Trophoblast cell (in vitro differentiated cells and primary cell): ENCODE measurements around the gene CCDC137.

Experiments
- DNase-seq, 2 donors: peaks; one replicate each; pipeline ENCODE4 v3.0.0-alpha.2; 2016
- H2AFZ ChIP-seq: 2 replicates; pipeline ENCODE4 v1.6.1; 2013; ENCODE audit warnings: low read length, moderate library complexity, mild to moderate bottlenecking; ENCODE audit not compliant: insufficient read depth, poor library complexity
- H2AK5ac ChIP-seq: 2 replicates; pipeline ENCODE4 v1.6.1; 2013; ENCODE audit warnings: mild to moderate bottlenecking, low read length
- H2BK120ac ChIP-seq: 2 replicates; pipeline ENCODE4 v1.6.1; 2013; ENCODE audit warnings: low read length, mild to moderate bottlenecking, moderate library complexity; ENCODE audit not compliant: insufficient read depth, poor library complexity
- H2BK12ac ChIP-seq: 2 replicates; pipeline ENCODE4 v1.6.1; 2013; ENCODE audit warnings: mild to moderate bottlenecking, low read length, moderate library complexity
- H2BK5ac ChIP-seq: 2 replicates; pipeline ENCODE4 v1.6.1; 2013; ENCODE audit warnings: low read length, low read depth, moderate library complexity, mild to moderate bottlenecking; ENCODE audit not compliant: poor library complexity
- H3K14ac ChIP-seq: 2 replicates; pipeline ENCODE4 v1.6.1; 2013; ENCODE audit warnings: mild to moderate bottlenecking, low read length
- H3K18ac ChIP-seq: 2 replicates; pipeline ENCODE4 v1.6.1; 2013; ENCODE audit warnings: mild to moderate bottlenecking, low read length
- H3K23ac ChIP-seq: 2 replicates; pipeline ENCODE4 v1.6.1; 2013; ENCODE audit warnings: low read length
- H3K27ac ChIP-seq: 2 replicates; pipeline ENCODE4 v1.5.1; 2013; ENCODE audit warnings: low read depth, mild to moderate bottlenecking, inconsistent platforms, low read length, moderate library complexity
- H3K27me3 ChIP-seq: 2 replicates; pipeline ENCODE4 v1.6.1; 2013; ENCODE audit warnings: inconsistent platforms, mild to moderate bottlenecking, low read length, moderate library complexity; ENCODE audit not compliant: insufficient read depth
- H3K36me3 ChIP-seq, 2 experiments: 1 replicate in 1 of 2; 2 replicates in 1 of 2; pipeline ENCODE4 v1.6.1; 2013; ENCODE audit warnings: low read length in 2 of 2, mild to moderate bottlenecking in 2 of 2, moderate library complexity in 1 of 2; ENCODE audit not compliant: insufficient read depth in 2 of 2, control insufficient read depth in 1 of 2
- H3K4ac ChIP-seq: 2 replicates; pipeline ENCODE4 v1.6.1; 2013; ENCODE audit warnings: low read depth, mild to moderate bottlenecking, low read length, moderate library complexity
- H3K4me1 ChIP-seq, 2 experiments: 1 replicate in 1 of 2; 2 replicates in 1 of 2; pipeline ENCODE4 v1.6.1; 2013; ENCODE audit warnings: low read length in 2 of 2, mild to moderate bottlenecking in 2 of 2, moderate library complexity in 1 of 2; ENCODE audit not compliant: insufficient read depth in 2 of 2, control insufficient read depth in 1 of 2
- H3K4me2 ChIP-seq: 2 replicates; pipeline ENCODE4 v1.6.1; 2013; ENCODE audit warnings: inconsistent platforms, mild to moderate bottlenecking, low read length, moderate library complexity
- H3K4me3 ChIP-seq: 2 replicates; pipeline ENCODE4 v1.5.1; 2013; ENCODE audit warnings: mild to moderate bottlenecking, low read depth, low read length, inconsistent platforms
- H3K79me1 ChIP-seq: one replicate; pipeline ENCODE4 v1.6.1; 2013; ENCODE audit warnings: low read length
- H3K79me2 ChIP-seq: 2 replicates; pipeline ENCODE4 v1.6.1; 2013; ENCODE audit warnings: low read length, mild to moderate bottlenecking; ENCODE audit not compliant: control insufficient read depth, insufficient read depth, poor library complexity
- H3K9ac ChIP-seq: 2 replicates; pipeline ENCODE4 v1.6.1; 2013; ENCODE audit warnings: mild to moderate bottlenecking, low read length
- H3K9me3 ChIP-seq: 2 replicates; pipeline ENCODE4 v1.6.1; 2013; ENCODE audit warnings: low read depth, mild to moderate bottlenecking, control low read depth, inconsistent platforms, low read length; ENCODE audit not compliant: insufficient read depth
- H4K12ac ChIP-seq: 2 replicates; pipeline ENCODE4 v1.6.1; 2013; ENCODE audit warnings: low read depth, mild to moderate bottlenecking, low read length, moderate library complexity
- H4K8ac ChIP-seq: 2 replicates; pipeline ENCODE4 v1.6.1; 2013; ENCODE audit warnings: low read depth, mild to moderate bottlenecking, low read length, moderate library complexity
- H4K91ac ChIP-seq: one replicate; pipeline ENCODE4 v1.6.1; 2013; ENCODE audit warnings: low read depth, mild to moderate bottlenecking, low read length, moderate library complexity
- WGBS: extraction: QIAGEN DNeasy Blood & Tissue Kit; methylation state at CpG from one replicate; pipeline ENCODE4 v1.1.7; 2013; ENCODE audit warnings: missing lambda C conversion rate; ENCODE audit not compliant: insufficient read length, insufficient coverage; ENCODE audit errors: extremely low coverage; 5-methylcytosine and 5-hydroxymethylcytosine counted together

The CCDC137 gene

DNA sequence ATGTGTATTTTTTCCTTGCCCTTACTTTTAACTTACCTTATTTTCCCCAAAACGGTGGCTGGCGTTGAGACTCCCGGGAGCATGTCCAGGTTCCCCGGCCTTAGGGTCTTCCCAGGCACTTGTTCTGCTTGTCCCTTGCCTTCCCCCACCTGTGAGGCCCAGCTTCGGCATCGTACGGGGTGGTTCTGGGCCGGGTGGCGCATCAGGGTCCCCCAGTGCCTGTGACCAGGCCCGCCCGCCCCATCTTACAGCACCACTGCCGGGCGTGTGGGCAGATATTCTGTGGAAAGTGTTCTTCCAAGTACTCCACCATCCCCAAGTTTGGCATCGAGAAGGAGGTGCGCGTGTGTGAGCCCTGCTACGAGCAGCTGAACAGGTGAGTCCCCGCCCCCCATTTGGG lies 24.7 kb downstream of the CCDC137 start:
- H3K9ac ChIP-seq, result no peak overlapping the region
- no peak overlapping the region for H4K12ac ChIP-seq
- peaks cover 96 to 99% of the 10 kb centered on the region in 2 experiments for H3K36me3 ChIP-seq
- no CpG with 5 or more reads among the region's 18 CpGs for WGBS
- no peak overlapping the region for H4K8ac ChIP-seq
- no peaks in the 10 kb centered on the region for H3K79me2 ChIP-seq
- no peak overlapping the region for H3K14ac ChIP-seq
- no peaks in the 10 kb centered on the region for H3K9me3 ChIP-seq
- H2BK12ac ChIP-seq, result no peak overlapping the region
- no peaks in the 10 kb centered on the region for H3K4me1 ChIP-seq
- DNase-seq, result no peak
- H3K27me3 ChIP-seq, result no peaks in the 10 kb centered on the region
- no peak overlapping the region for H4K91ac ChIP-seq
- H2BK120ac ChIP-seq, result no peak overlapping the region
- H2AK5ac ChIP-seq, result no peak overlapping the region
- no peak overlapping the region for H3K23ac ChIP-seq
- no peak overlapping the region for H3K4ac ChIP-seq
- H3K4me3 ChIP-seq, result no peak overlapping the region
- H3K27ac ChIP-seq, result no peak overlapping the region
- no peak overlapping the region for H2AFZ ChIP-seq
- no peak overlapping the region for H3K18ac ChIP-seq
- no peak overlapping the region for H3K4me2 ChIP-seq
- H2BK5ac ChIP-seq, result no peak overlapping the region
- no peaks in the 10 kb centered on the region for H3K79me1 ChIP-seq

GRCh38 chr17:81691608-81692007 lies 25.1 kb downstream of the CCDC137 start:
- H2BK12ac ChIP-seq, result no peak overlapping the region

DNA sequence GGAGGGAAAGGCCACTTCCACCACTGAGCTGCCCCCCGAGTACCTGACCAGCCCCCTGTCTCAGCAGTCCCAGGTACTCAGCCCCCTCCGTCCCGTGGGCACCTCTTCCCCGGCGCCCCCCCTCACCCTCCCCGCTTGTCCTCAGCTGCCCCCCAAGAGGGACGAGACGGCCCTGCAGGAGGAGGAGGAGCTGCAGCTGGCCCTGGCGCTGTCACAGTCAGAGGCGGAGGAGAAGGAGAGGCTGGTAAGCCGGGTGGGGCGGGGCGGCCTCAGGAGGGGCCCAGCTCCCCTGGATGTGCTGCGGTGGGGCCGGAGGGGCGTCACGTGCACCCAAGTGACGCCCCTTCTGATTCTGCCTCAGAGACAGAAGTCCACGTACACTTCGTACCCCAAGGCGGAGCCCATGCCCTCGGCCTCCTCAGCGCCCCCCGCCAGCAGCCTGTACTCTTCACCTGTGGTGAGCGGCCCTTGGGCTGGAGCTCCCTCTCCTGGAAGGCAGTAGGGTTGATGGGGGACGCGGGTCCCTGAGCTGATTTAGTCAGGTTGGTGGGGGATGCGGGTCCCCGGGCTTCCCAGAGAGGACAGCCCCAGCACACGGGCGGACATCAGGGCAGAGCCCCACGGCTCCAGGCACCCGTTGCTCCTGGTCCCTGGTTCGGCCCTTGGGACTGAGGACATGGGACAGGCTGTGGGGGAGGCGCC lies 27.1 kb downstream of the CCDC137 start:
- no CpG with 5 or more reads among the region's 35 CpGs for WGBS
- Histone ChIP-seq H4K12ac (no peak overlapping the region), H3K23ac (no peak overlapping the region)

More at GRCh38 chr17:81691608-81692007, 25.1 kb downstream of the CCDC137 start:
- Histone ChIP-seq H4K91ac (no peak overlapping the region), H2AK5ac (no peak overlapping the region), H3K79me1 (no peaks in the 10 kb centered on the region), H3K27ac (no peak overlapping the region), H3K36me3 (peaks cover 97 to 99% of the 10 kb centered on the region in 2 experiments), H4K8ac (no peak overlapping the region), H3K9me3 (no peaks in the 10 kb centered on the region), H3K79me2 (no peaks in the 10 kb centered on the region), H3K4ac (no peak overlapping the region), H4K12ac (no peak overlapping the region), H2BK5ac (no peak overlapping the region), H3K27me3 (no peaks in the 10 kb centered on the region), H2AFZ (no peak overlapping the region), H3K4me1 (no peaks in the 10 kb centered on the region), H3K4me3 (no peak overlapping the region), H3K4me2 (no peak overlapping the region), H3K14ac (no peak overlapping the region), H3K23ac (no peak overlapping the region), H3K9ac (no peak overlapping the region), H2BK120ac (no peak overlapping the region), H3K18ac (no peak overlapping the region)
- no CpG with 5 or more reads among the region's 20 CpGs for WGBS
- no peak for DNase-seq

DNA sequence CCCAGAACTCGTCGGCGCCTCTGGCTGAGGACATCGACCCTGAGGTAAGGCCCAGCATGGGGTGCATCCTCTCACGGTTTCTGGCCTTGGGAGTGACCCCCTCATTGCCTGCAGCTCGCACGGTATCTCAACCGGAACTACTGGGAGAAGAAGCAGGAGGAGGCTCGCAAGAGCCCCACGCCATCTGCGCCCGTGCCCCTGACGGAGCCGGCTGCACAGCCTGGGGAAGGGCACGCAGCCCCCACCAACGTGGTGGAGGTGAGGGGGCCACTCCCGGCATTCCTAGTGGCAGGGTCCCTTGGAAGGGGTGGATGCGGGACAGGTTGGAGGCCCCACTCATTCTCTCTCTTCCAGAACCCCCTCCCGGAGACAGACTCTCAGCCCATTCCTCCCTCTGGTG lies 28.3 kb downstream of the CCDC137 start:
- no peak overlapping the region for H3K4me2 ChIP-seq

More for the DNA sequence above, 27.1 kb downstream of the CCDC137 start:
- no peak overlapping the region for H2BK12ac ChIP-seq
- H2BK5ac ChIP-seq, result no peak overlapping the region
- no peak overlapping the region for H4K91ac ChIP-seq
- no peak overlapping the region for H3K4me3 ChIP-seq
- no peak overlapping the region for H3K27ac ChIP-seq
- DNase-seq, result no peak
- H2AK5ac ChIP-seq, result no peak overlapping the region
- H3K9ac ChIP-seq, result no peak overlapping the region
- no peak overlapping the region for H4K8ac ChIP-seq
- H3K27me3 ChIP-seq, result no peaks in the 10 kb centered on the region
- no peak overlapping the region for H3K18ac ChIP-seq
- no peak overlapping the region for H3K14ac ChIP-seq
- no peak overlapping the region for H2AFZ ChIP-seq
- H3K79me1 ChIP-seq, result no peaks in the 10 kb centered on the region
- no peak overlapping the region for H2BK120ac ChIP-seq
- H3K4me2 ChIP-seq, result no peak overlapping the region
- peaks cover 94 to 99% of the 10 kb centered on the region in 2 experiments for H3K36me3 ChIP-seq
- H3K4me1 ChIP-seq, result no peaks in the 10 kb centered on the region
- no peak overlapping the region for H3K4ac ChIP-seq
- H3K9me3 ChIP-seq, result no peaks in the 10 kb centered on the region
- no peaks in the 10 kb centered on the region for H3K79me2 ChIP-seq

More for the DNA sequence above, 28.3 kb downstream of the CCDC137 start:
- Histone ChIP-seq H2BK12ac (no peak overlapping the region), H3K27me3 (no peaks in the 10 kb centered on the region), H3K4ac (no peak overlapping the region), H3K79me2 (no peaks in the 10 kb centered on the region), H4K91ac (no peak overlapping the region), H3K4me1 (no peaks in the 10 kb centered on the region), H3K27ac (no peak overlapping the region), H3K18ac (no peak overlapping the region), H4K8ac (no peak overlapping the region), H4K12ac (no peak overlapping the region), H2BK120ac (no peak overlapping the region), H3K36me3 (peaks cover 87 to 94% of the 10 kb centered on the region in 2 experiments), H3K14ac (no peak overlapping the region), H3K4me3 (no peak overlapping the region), H3K23ac (no peak overlapping the region), H3K9ac (no peak overlapping the region), H3K9me3 (no peaks in the 10 kb centered on the region), H3K79me1 (no peaks in the 10 kb centered on the region), H2AK5ac (no peak overlapping the region), H2AFZ (no peak overlapping the region), H2BK5ac (no peak overlapping the region)
- no peak for DNase-seq
- no CpG with 5 or more reads among the region's 19 CpGs for WGBS
